A673 (cell line): Measurements from ENCODE around the gene PDLIM5. TPM values are rescaled to one million over a fixed set of nuclear protein-coding genes. Genes with fewer than 3 reads are reported as not detected.

Experiments used
- BruUV-seq: library from RNA; stranded (reverse); fragments of 400-500 nt; replicated peaks from 2 replicates; lab custom pipeline; 2021; lab: Mats Ljungman, UMichigan
- CTCF ChIA-PET: fragments of 300-600 bp; sonication (Branson Sonifier 250); formaldehyde crosslinking; loops from one replicate; lab custom pipeline; 2022; ENCODE audit warnings: antibody characterized with exemption; lab: Charles Lee
- POLR2A ChIA-PET: fragments of 300-600 bp; sonication (Branson Sonifier 250); formaldehyde crosslinking; loops from one replicate; lab custom pipeline; 2022; ENCODE audit warnings: antibody characterized with exemption; ENCODE audit not compliant: low non-redundant PET; lab: Charles Lee
- DNase-seq: peaks from one replicate; pipeline ENCODE4 v3.0.0-alpha.2; 2015; ENCODE audit warnings: low spot score
- H3K27ac ChIP-seq: fragments of 200-600 bp; sonication (generic); 2 replicates; pipeline ENCODE4 v1.5.1; 2016; ENCODE audit warnings: mixed run types, low read depth, mild to moderate bottlenecking, mixed read lengths, antibody characterized with exemption, low read length; ENCODE audit not compliant: poor library complexity, severe bottlenecking
- H3K27me3 ChIP-seq: fragments of 200-600 bp; sonication (generic); replicated peaks from 2 replicates; pipeline ENCODE4 v1.6.1; 2017; ENCODE audit warnings: mixed run types, low read depth, mild to moderate bottlenecking, mixed read lengths, antibody characterized with exemption, low read length; ENCODE audit not compliant: insufficient read depth, poor library complexity
- H3K36me3 ChIP-seq: fragments of 200-600 bp; sonication (generic); 2 replicates; pipeline ENCODE4 v1.6.1; 2016; ENCODE audit warnings: mixed run types, mild to moderate bottlenecking, mixed read lengths, antibody characterized with exemption, low read length; ENCODE audit not compliant: insufficient read depth, poor library complexity, severe bottlenecking
- H3K4me1 ChIP-seq: fragments of 200-600 bp; sonication (generic); 2 replicates; pipeline ENCODE4 v1.6.1; 2017; ENCODE audit warnings: mixed run types, mild to moderate bottlenecking, mixed read lengths, antibody characterized with exemption, low read length; ENCODE audit not compliant: insufficient read depth, poor library complexity, severe bottlenecking
- H3K4me3 ChIP-seq: fragments of 200-600 bp; sonication (generic); 2 replicates; pipeline ENCODE4 v1.5.1; 2016; ENCODE audit warnings: low read depth, mixed run types, mild to moderate bottlenecking, mixed read lengths, low read length; ENCODE audit not compliant: poor library complexity, severe bottlenecking
- H3K9me3 ChIP-seq: fragments of 200-600 bp; sonication (generic); 2 replicates; pipeline ENCODE4 v1.6.1; 2016; ENCODE audit warnings: mixed run types, low read depth, mild to moderate bottlenecking, mixed read lengths, antibody characterized with exemption, low read length; ENCODE audit not compliant: poor library complexity, severe bottlenecking
- EZH2 ChIP-seq: fragments of 200-600 bp; sonication (generic); IDR thresholded peaks from 2 replicates; pipeline ENCODE4 v1.6.1; 2017; ENCODE audit warnings: borderline replicate concordance, low read depth, mild to moderate bottlenecking, mixed read lengths, antibody characterized with exemption, low read length; ENCODE audit not compliant: poor library complexity, severe bottlenecking
- intact Hi-C: fragments of 100-400 bp; cut with micrococcal nuclease; formaldehyde crosslinking; loops from one replicate; pipeline ENCODE4 v1.10.0; 2022; ENCODE audit not compliant: unreplicated experiment
- total RNA-seq: library from RNA; stranded (reverse); gene quantifications from 2 replicates; pipeline ENCODE4 v1.2.3, GENCODE V29; 2021
- TF ChIP-seq, protein P1 (sequence below): fragments of 300-800, 200-600 bp; sonication (generic); conservative IDR thresholded peaks from 2 replicates; pipeline ENCODE4 v1.5.1; 2017; ENCODE audit warnings: low read depth, mild to moderate bottlenecking, antibody characterized with exemption, low read length, moderate library complexity, mixed read lengths

Gene PDLIM5
- total RNA-seq, 1 experiment from 2014 or later, result 174 TPM

DNA sequence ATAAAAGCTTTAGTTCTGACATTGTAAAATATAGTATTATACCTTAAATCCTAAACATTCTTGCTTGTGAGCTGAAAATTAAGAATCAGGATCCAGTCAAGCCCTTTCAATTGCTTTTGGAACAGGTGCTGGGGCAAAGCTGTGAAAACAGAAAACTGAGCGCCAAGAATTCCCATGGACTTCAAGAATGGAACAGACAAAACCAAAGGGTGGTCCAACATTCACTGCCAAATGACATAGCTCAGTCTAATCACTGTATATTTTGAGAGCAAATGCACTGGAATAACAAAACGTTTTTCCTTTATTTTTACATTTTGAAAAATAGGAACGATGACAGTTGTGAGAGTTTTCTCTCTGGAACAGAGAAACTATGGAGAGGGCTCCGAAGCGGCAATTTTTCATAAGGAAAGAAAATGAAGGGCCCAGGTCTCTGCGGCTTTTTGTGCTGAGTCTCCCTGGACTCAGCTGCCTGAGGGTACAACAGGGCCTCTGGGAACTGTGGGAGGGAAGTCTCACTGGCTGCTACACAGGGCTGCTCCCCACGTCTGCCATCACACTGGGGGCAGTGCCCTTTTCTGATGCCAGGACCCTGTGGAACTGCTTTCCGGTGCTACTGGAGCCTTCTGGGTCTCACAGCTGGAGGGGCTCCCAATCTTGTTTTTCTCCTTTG is 250.0 kb downstream of the PDLIM5 start:
- BruUV-seq, result no TSS peak
- POLR2A ChIA-PET, result no interaction called here
- no peak overlapping the region for H3K4me3 ChIP-seq
- no peak for DNase-seq
- H3K27me3 ChIP-seq, result no peaks in the 10 kb centered on the region
- H3K4me1 ChIP-seq, result peaks cover 8% of the 10 kb centered on the region
- TF ChIP-seq, protein P1, sequence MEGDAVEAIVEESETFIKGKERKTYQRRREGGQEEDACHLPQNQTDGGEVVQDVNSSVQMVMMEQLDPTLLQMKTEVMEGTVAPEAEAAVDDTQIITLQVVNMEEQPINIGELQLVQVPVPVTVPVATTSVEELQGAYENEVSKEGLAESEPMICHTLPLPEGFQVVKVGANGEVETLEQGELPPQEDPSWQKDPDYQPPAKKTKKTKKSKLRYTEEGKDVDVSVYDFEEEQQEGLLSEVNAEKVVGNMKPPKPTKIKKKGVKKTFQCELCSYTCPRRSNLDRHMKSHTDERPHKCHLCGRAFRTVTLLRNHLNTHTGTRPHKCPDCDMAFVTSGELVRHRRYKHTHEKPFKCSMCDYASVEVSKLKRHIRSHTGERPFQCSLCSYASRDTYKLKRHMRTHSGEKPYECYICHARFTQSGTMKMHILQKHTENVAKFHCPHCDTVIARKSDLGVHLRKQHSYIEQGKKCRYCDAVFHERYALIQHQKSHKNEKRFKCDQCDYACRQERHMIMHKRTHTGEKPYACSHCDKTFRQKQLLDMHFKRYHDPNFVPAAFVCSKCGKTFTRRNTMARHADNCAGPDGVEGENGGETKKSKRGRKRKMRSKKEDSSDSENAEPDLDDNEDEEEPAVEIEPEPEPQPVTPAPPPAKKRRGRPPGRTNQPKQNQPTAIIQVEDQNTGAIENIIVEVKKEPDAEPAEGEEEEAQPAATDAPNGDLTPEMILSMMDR, result no peak
- TF ChIP-seq EZH2, result no peak
- no peak overlapping the region for H3K27ac ChIP-seq
- intact Hi-C loops, result no loop called here
- CTCF ChIA-PET, result no interaction called here
- no peaks in the 10 kb centered on the region for H3K9me3 ChIP-seq
- no peaks in the 10 kb centered on the region for H3K36me3 ChIP-seq

DNA sequence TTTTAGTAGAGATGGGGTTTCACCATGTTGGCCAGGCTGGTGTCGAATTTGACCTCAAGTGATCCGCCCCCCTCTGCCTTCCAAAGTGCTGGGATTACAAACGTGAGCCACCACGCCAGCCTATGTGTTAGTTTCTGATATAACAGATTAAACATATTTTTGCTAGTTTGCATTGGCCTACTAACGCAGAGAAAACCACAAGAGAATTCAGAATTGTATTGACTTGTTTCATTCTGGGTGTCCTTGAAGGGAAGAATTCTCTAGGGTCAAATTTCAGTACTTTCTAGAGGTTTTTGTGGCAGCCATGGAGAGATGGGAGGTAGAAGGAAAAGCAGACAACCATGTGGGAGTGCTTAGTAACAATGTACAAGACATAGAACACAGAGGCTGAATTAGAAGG is 259.9 kb downstream of the PDLIM5 start:
- H3K36me3 ChIP-seq, result no peaks in the 10 kb centered on the region
- intact Hi-C loops, result no loop called here
- no TSS peak for BruUV-seq
- TF ChIP-seq, protein P1, result no peak
- no peak for TF ChIP-seq EZH2
- CTCF ChIA-PET, result no interaction called here
- no peak overlapping the region for H3K4me3 ChIP-seq
- no peaks in the 10 kb centered on the region for H3K27me3 ChIP-seq
- no peak overlapping the region for H3K27ac ChIP-seq
- no peaks in the 10 kb centered on the region for H3K9me3 ChIP-seq
- no peak for DNase-seq
- POLR2A ChIA-PET, result no interaction called here
- H3K4me1 ChIP-seq, result no peaks in the 10 kb centered on the region

DNA sequence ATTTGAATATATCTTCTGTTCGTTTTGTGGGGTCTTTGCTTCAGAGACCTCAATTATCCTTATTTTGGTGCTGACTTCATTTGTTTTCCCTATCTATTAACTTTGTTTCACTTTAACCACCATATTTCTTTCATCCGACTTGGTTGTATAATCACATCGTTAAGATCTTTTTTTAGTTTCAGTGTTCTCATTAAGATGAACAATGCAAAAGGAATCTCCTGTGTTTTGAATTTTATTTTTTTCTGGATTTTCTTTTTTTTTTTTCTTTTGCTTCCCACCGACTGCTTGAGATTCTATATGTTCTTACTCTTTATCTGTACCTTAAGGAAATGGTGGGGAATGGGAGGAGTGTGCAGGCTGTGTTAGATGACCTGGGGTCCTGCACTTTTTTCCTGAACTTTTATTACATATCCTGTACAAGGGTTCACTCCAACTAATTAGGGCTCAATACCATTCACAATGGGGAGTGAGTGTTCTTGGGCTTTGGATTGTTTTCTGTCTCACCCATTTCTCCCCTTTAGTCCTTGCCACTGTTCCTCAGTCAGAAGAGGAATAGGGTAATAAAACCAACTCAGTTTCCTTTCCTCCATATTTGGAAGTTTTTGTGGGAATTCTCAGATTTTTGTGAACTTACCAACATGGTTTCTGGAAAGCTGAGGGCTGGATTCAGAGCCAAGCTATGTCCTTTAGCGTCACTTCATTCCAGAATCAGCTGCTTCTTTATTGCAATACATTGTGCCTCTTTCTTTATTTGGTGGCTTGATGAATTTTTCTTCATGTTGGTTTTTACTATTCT is 262.8 kb downstream of the PDLIM5 start:
- H3K27me3 ChIP-seq, result no peaks in the 10 kb centered on the region
- no peaks in the 10 kb centered on the region for H3K36me3 ChIP-seq
- ChIA-PET CTCF (no interaction called here), POLR2A (no interaction called here)
- no peak for TF ChIP-seq EZH2
- TF ChIP-seq, protein P1, result no peak
- DNase-seq, result no peak
- intact Hi-C loops, result no loop called here
- no peaks in the 10 kb centered on the region for H3K4me1 ChIP-seq
- no peak overlapping the region for H3K4me3 ChIP-seq
- H3K9me3 ChIP-seq, result no peaks in the 10 kb centered on the region
- no TSS peak for BruUV-seq
- no peak overlapping the region for H3K27ac ChIP-seq
